GM23338 (cell line): Measurements from ENCODE around the gene MPDU1.

Experiments
- CREB1 ChIP-seq: fragments of 250-450 bp; sonication (Bioruptor Pico); IDR thresholded peaks from 2 replicates; pipeline ENCODE4 v1.5.0; 2020; ENCODE audit warnings: low read depth, mild to moderate bottlenecking, moderate library complexity
- EZH2 ChIP-seq: fragments of 200-600 bp; sonication (generic); IDR thresholded peaks from one replicate; pipeline ENCODE4 v1.8.0; 2017; ENCODE audit warnings: antibody characterized with exemption, mild to moderate bottlenecking, low read depth; ENCODE audit not compliant: unreplicated experiment
- EZH2phosphoT487 ChIP-seq: fragments of 200-600 bp; sonication (generic); IDR thresholded peaks from one replicate; pipeline ENCODE4 v1.8.1; 2018; ENCODE audit warnings: antibody characterized with exemption; ENCODE audit not compliant: unreplicated experiment
- POLR2AphosphoS5 ChIP-seq: IDR thresholded peaks from 2 replicates; pipeline ENCODE4 v1.6.1; 2016; ENCODE audit warnings: antibody characterized with exemption, low read depth
- TF ChIP-seq, protein P1 (sequence below), 2 experiments: fragments of 200-600 bp in 1 of 2; sonication (generic) in 1 of 2; conservative IDR thresholded peaks; 2 replicates each; pipeline versions ENCODE4 v1.5.1 to v1.6.1; 2016 to 2017; ENCODE audit warnings: antibody characterized with exemption in 2 of 2, low read depth in 2 of 2, mild to moderate bottlenecking in 2 of 2, moderate library complexity in 1 of 2
- TF ChIP-seq, protein P2 (sequence below): IDR thresholded peaks from one replicate; pipeline ENCODE4 v1.6.1; 2018; ENCODE audit warnings: antibody characterized with exemption; ENCODE audit not compliant: unreplicated experiment

DNA sequence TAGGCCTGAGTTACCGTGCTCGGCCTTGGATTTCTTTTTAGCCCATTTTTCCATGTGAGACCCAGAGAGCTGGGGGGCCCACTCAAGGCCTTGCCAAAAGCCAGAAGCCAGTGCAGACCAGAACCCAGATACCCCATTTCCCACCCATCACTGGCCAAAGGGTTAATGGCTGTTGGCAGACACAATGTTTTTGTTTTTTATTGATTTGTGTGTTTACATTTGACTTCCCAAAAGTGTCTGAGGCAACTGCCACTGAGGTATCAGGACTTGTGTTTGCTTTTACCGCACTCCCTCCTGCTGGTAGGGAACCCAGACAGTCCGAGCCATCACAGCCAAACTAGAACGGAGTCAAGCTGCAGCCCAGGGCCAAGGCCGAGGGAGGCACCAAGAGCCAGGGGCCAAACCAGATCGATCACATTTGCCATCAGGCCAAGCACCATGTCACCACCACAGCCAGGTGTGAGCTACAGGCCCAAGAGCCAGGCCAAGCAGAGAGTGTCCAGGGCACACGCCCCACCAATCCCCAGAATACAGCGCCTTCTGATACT is 42.5 kb upstream of the MPDU1 start:
- TF ChIP-seq, protein P1, sequence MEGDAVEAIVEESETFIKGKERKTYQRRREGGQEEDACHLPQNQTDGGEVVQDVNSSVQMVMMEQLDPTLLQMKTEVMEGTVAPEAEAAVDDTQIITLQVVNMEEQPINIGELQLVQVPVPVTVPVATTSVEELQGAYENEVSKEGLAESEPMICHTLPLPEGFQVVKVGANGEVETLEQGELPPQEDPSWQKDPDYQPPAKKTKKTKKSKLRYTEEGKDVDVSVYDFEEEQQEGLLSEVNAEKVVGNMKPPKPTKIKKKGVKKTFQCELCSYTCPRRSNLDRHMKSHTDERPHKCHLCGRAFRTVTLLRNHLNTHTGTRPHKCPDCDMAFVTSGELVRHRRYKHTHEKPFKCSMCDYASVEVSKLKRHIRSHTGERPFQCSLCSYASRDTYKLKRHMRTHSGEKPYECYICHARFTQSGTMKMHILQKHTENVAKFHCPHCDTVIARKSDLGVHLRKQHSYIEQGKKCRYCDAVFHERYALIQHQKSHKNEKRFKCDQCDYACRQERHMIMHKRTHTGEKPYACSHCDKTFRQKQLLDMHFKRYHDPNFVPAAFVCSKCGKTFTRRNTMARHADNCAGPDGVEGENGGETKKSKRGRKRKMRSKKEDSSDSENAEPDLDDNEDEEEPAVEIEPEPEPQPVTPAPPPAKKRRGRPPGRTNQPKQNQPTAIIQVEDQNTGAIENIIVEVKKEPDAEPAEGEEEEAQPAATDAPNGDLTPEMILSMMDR (conservative IDR thresholded peaks at IDR 0.05; ENCODE audit: low read depth in 2 of 2) = no peak
- TF ChIP-seq, protein P2, sequence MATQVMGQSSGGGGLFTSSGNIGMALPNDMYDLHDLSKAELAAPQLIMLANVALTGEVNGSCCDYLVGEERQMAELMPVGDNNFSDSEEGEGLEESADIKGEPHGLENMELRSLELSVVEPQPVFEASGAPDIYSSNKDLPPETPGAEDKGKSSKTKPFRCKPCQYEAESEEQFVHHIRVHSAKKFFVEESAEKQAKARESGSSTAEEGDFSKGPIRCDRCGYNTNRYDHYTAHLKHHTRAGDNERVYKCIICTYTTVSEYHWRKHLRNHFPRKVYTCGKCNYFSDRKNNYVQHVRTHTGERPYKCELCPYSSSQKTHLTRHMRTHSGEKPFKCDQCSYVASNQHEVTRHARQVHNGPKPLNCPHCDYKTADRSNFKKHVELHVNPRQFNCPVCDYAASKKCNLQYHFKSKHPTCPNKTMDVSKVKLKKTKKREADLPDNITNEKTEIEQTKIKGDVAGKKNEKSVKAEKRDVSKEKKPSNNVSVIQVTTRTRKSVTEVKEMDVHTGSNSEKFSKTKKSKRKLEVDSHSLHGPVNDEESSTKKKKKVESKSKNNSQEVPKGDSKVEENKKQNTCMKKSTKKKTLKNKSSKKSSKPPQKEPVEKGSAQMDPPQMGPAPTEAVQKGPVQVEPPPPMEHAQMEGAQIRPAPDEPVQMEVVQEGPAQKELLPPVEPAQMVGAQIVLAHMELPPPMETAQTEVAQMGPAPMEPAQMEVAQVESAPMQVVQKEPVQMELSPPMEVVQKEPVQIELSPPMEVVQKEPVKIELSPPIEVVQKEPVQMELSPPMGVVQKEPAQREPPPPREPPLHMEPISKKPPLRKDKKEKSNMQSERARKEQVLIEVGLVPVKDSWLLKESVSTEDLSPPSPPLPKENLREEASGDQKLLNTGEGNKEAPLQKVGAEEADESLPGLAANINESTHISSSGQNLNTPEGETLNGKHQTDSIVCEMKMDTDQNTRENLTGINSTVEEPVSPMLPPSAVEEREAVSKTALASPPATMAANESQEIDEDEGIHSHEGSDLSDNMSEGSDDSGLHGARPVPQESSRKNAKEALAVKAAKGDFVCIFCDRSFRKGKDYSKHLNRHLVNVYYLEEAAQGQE = no peak
- TF ChIP-seq EZH2 = no peak
- TF ChIP-seq EZH2phosphoT487 = no peak
- TF ChIP-seq POLR2AphosphoS5 = no peak
- no peak for TF ChIP-seq CREB1 (CRISPR knock-in tag)
